Transverse colon (tissue), 4 donors: ENCODE data around the gene RGS9BP.

Experiments
- EP300 ChIP-seq: sonication (generic); formaldehyde crosslinking; IDR thresholded peaks from one replicate; pipeline ENCODE4 v1.6.1; 2017; ENCODE audit warnings: antibody characterized with exemption, low read depth
- POLR2A ChIP-seq: fragments of 450-650 bp; IDR thresholded peaks from one replicate; pipeline ENCODE4 v1.6.1; 2016; ENCODE audit warnings: antibody characterized with exemption, mild to moderate bottlenecking, moderate library complexity
- POLR2AphosphoS5 ChIP-seq, 3 donors: sonication (generic); formaldehyde crosslinking; IDR thresholded peaks; one replicate each; pipeline ENCODE4 v1.6.1; 2016; ENCODE audit warnings: antibody characterized with exemption in 3 of 3
- TF ChIP-seq, protein P1 (sequence below), 5 experiments: fragments of 200-600 bp in 3 of 5; fragments of 450-650 bp in 2 of 5; sonication (generic) in 3 of 5; IDR thresholded peaks; 1 replicate in 2 of 5; 2 replicates in 3 of 5; pipeline ENCODE4 v1.5.1; 2016 to 2017; ENCODE audit warnings: antibody characterized with exemption in 5 of 5, inconsistent platforms in 3 of 5, mild to moderate bottlenecking in 2 of 5, moderate library complexity in 1 of 5

DNA sequence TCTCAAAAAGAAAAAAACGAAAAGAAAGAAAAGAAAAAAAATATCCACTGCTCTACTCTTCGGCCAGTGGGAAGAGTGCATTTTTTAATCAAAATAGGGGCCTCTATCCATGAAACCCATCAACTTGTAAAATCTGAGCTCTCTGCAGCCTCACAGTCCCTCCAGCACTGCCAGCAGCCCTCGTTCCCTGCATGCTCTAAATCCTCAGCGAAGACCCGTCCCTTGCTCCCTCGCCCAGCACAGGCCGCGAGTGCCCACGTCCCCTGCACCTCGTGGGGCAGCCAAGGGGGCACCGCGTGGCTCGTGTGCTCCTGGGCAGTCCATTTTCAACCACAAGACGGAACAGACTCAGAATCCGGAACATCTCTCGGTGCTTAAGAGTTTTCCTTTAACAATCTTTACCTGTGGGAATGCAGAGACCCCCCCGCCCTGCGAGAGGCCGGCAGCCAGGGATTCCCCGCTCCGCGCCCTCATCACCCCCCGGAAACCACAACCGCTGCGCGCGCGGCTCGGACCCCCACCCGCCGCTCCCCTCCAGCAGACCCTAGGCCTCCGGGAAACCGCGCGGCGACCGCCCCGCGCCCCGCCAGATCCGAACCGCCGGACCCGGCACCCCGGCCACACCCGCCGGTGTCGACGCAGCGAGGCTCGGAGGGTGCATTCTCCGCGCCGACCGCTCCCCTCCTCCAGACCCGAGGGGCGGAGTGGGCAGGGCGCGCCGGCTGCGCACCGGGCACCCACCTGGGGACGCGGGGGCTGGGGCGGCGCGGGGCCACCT is 1.3 kb upstream of the RGS9BP start:
- TF ChIP-seq, protein P1, sequence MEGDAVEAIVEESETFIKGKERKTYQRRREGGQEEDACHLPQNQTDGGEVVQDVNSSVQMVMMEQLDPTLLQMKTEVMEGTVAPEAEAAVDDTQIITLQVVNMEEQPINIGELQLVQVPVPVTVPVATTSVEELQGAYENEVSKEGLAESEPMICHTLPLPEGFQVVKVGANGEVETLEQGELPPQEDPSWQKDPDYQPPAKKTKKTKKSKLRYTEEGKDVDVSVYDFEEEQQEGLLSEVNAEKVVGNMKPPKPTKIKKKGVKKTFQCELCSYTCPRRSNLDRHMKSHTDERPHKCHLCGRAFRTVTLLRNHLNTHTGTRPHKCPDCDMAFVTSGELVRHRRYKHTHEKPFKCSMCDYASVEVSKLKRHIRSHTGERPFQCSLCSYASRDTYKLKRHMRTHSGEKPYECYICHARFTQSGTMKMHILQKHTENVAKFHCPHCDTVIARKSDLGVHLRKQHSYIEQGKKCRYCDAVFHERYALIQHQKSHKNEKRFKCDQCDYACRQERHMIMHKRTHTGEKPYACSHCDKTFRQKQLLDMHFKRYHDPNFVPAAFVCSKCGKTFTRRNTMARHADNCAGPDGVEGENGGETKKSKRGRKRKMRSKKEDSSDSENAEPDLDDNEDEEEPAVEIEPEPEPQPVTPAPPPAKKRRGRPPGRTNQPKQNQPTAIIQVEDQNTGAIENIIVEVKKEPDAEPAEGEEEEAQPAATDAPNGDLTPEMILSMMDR (IDR thresholded peaks at IDR 0.05), result peak in 1 of 5 experiments; percentile 23
- TF ChIP-seq POLR2A (no peak), EP300 (no peak), POLR2AphosphoS5 (IDR thresholded peaks at IDR 0.05) (no peak)
